Dendritic cell treated with granulocyte-macrophage colony-stimulating factor and Interleukin-4, amounts not matched to agents 40 ng/mL and 50 ng/mL, for 4 days (primary cell): ENCODE data around the gene LPO.

Source experiments
- H3K27ac Mint-ChIP-seq: one replicate; pipeline ENCODE4 v1.8.0; 2022; ENCODE audit warnings: mild to moderate bottlenecking, mixed read lengths
- H3K27me3 Mint-ChIP-seq: one replicate; pipeline ENCODE4 v1.8.0; 2022; ENCODE audit warnings: mild to moderate bottlenecking, mixed read lengths
- H3K36me3 Mint-ChIP-seq: one replicate; pipeline ENCODE4 v1.8.0; 2022; ENCODE audit warnings: low read depth, mixed read lengths
- H3K4me1 Mint-ChIP-seq: one replicate; pipeline ENCODE4 v1.8.0; 2022; ENCODE audit warnings: low read depth, mixed read lengths
- H3K4me3 Mint-ChIP-seq: one replicate; pipeline ENCODE4 v1.8.0; 2022; ENCODE audit warnings: mild to moderate bottlenecking, moderate library complexity, mixed read lengths
- H3K9me3 Mint-ChIP-seq: one replicate; pipeline ENCODE4 v1.8.0; 2022; ENCODE audit warnings: mixed read lengths
- intact Hi-C: fragments of 100-400 bp; cut with micrococcal nuclease; formaldehyde crosslinking; loops from one replicate; pipeline ENCODE4 v1.15.0; 2022

Gene LPO

GRCh38 chr17:58271216-58271931, 33.0 kb downstream of the LPO start:
- peak overlapping the region; percentile 33 for H3K27ac Mint-ChIP-seq
- no peaks in the 10 kb centered on the region for H3K36me3 Mint-ChIP-seq
- no peak overlapping the region for H3K4me3 Mint-ChIP-seq
- H3K4me1 Mint-ChIP-seq, result peaks cover 88% of the 10 kb centered on the region
- no peaks in the 10 kb centered on the region for H3K9me3 Mint-ChIP-seq
- intact Hi-C loops, result no loop called here
- H3K27me3 Mint-ChIP-seq, result peaks cover 2% of the 10 kb centered on the region

GRCh38 chr17:58272367-58273280, 34.2 kb downstream of the LPO start:
- intact Hi-C loops, result no loop called here

GRCh38 chr17:58273453-58274104, 35.2 kb downstream of the LPO start:
- Mint-ChIP-seq H3K9me3 (no peaks in the 10 kb centered on the region), H3K4me1 (peaks cover 86% of the 10 kb centered on the region), H3K36me3 (no peaks in the 10 kb centered on the region), H3K27me3 (peaks cover 7% of the 10 kb centered on the region), H3K4me3 (peak overlapping the region; percentile 13), H3K27ac (peak overlapping the region; percentile 72)
- intact Hi-C loops, result no loop called here

More at GRCh38 chr17:58272367-58273280, 34.2 kb downstream of the LPO start:
- Mint-ChIP-seq H3K27me3 (no peaks in the 10 kb centered on the region), H3K9me3 (no peaks in the 10 kb centered on the region), H3K4me3 (peak overlapping the region; percentile 13), H3K27ac (peak overlapping the region; percentile 72), H3K4me1 (peaks cover 86% of the 10 kb centered on the region), H3K36me3 (no peaks in the 10 kb centered on the region)

- intact Hi-C loops, result no loop called here
- no peak overlapping the region for H3K4me3 Mint-ChIP-seq
Observed at GRCh38 chr17:58275417-58275816, 37.0 kb downstream of the LPO start.

GRCh38 chr17:58276423-58276822, 38.0 kb downstream of the LPO start:
- H3K27ac Mint-ChIP-seq, result no peak overlapping the region
- no peaks in the 10 kb centered on the region for H3K36me3 Mint-ChIP-seq
- H3K27me3 Mint-ChIP-seq, result peaks cover 23% of the 10 kb centered on the region
- peaks cover 83% of the 10 kb centered on the region for H3K4me1 Mint-ChIP-seq
- H3K4me3 Mint-ChIP-seq, result no peak overlapping the region
- no peaks in the 10 kb centered on the region for H3K9me3 Mint-ChIP-seq
- intact Hi-C loops, result no loop called here

More at GRCh38 chr17:58275417-58275816, 37.0 kb downstream of the LPO start:
- peaks cover 86% of the 10 kb centered on the region for H3K4me1 Mint-ChIP-seq
- no peak overlapping the region for H3K27ac Mint-ChIP-seq
- H3K27me3 Mint-ChIP-seq, result peaks cover 18% of the 10 kb centered on the region
- H3K9me3 Mint-ChIP-seq, result no peaks in the 10 kb centered on the region
- no peaks in the 10 kb centered on the region for H3K36me3 Mint-ChIP-seq

GRCh38 chr17:58277107-58277801, 38.9 kb downstream of the LPO start:
- intact Hi-C loops, result no loop called here
- Mint-ChIP-seq H3K4me3 (no peak overlapping the region), H3K4me1 (peaks cover 82% of the 10 kb centered on the region), H3K36me3 (no peaks in the 10 kb centered on the region), H3K9me3 (no peaks in the 10 kb centered on the region), H3K27ac (peak overlapping the region; percentile 78), H3K27me3 (peaks cover 23% of the 10 kb centered on the region)

GRCh38 chr17:58277802-58278595, 39.6 kb downstream of the LPO start:
- intact Hi-C loops, result loop anchor here (2.0 kb wide), 1 partner anchor 75 kb away; the partner anchor contains the start of gene SUPT4H1
- Mint-ChIP-seq H3K36me3 (no peaks in the 10 kb centered on the region), H3K9me3 (no peaks in the 10 kb centered on the region), H3K4me3 (peak overlapping the region; percentile 77), H3K27me3 (peaks cover 23% of the 10 kb centered on the region), H3K4me1 (peaks cover 78% of the 10 kb centered on the region), H3K27ac (peak overlapping the region; percentile 78)

- Mint-ChIP-seq H3K4me3 (peak overlapping the region; percentile 77), H3K27ac (peak overlapping the region; percentile 78), H3K4me1 (peaks cover 76% of the 10 kb centered on the region), H3K9me3 (no peaks in the 10 kb centered on the region), H3K36me3 (no peaks in the 10 kb centered on the region), H3K27me3 (peaks cover 24% of the 10 kb centered on the region)
- intact Hi-C loops, result loop anchor here (2.0 kb wide), 1 partner anchor 74 kb away; the partner anchor contains the start of gene SUPT4H1
Observed at GRCh38 chr17:58278661-58279015, 40.3 kb downstream of the LPO start.

- intact Hi-C loops, result loop anchor here (2.0 kb wide), 1 partner anchor 74 kb away; the partner anchor contains the start of gene SUPT4H1
- peak overlapping the region; percentile 78 for H3K27ac Mint-ChIP-seq
- H3K27me3 Mint-ChIP-seq, result peaks cover 24% of the 10 kb centered on the region
- H3K36me3 Mint-ChIP-seq, result no peaks in the 10 kb centered on the region
- peaks cover 76% of the 10 kb centered on the region for H3K4me1 Mint-ChIP-seq
- peak overlapping the region; percentile 77 for H3K4me3 Mint-ChIP-seq
- no peaks in the 10 kb centered on the region for H3K9me3 Mint-ChIP-seq
Observed at GRCh38 chr17:58279016-58279711, 40.8 kb downstream of the LPO start.

- Mint-ChIP-seq H3K27me3 (peaks cover 24% of the 10 kb centered on the region), H3K27ac (peak overlapping the region; percentile 78), H3K36me3 (no peaks in the 10 kb centered on the region), H3K9me3 (no peaks in the 10 kb centered on the region), H3K4me1 (peaks cover 81% of the 10 kb centered on the region), H3K4me3 (peak overlapping the region; percentile 77)
- intact Hi-C loops, result loop anchor here (2.0 kb wide), 1 partner anchor 73 kb away; the partner anchor contains the start of gene SUPT4H1
Observed at GRCh38 chr17:58279736-58280479, 41.5 kb downstream of the LPO start.

GRCh38 chr17:58280480-58281217, 42.3 kb downstream of the LPO start, which contains the start of gene MPO:
TSS of gene MPO (minus strand) at chr17:58280935. CDS start at chr17:58280758, 177 bp downstream.
- peak within 1 kb of the TSS; percentile 77 for H3K4me3 Mint-ChIP-seq

More at GRCh38 chr17:58280480-58281217, 42.3 kb downstream of the LPO start, which contains the start of gene MPO:
- intact Hi-C loops, result no loop called here
- peaks cover 24% of the 10 kb centered on the region for H3K27me3 Mint-ChIP-seq
- no peaks in the 10 kb centered on the region for H3K9me3 Mint-ChIP-seq
- H3K4me1 Mint-ChIP-seq, result peaks cover 81% of the 10 kb centered on the region
- peak within 1 kb of the TSS; percentile 78 for H3K27ac Mint-ChIP-seq
- H3K36me3 Mint-ChIP-seq, result no peaks in the 10 kb centered on the region
